Measurements from ENCODE around the gene PSME3IP1. TPM values are rescaled to one million over a fixed set of nuclear protein-coding genes. Genes with fewer than 3 reads are reported as not detected.

PSME3IP1 gene
- total RNA-seq, 1 donor from 2014 or later = 54.8 TPM

DNA sequence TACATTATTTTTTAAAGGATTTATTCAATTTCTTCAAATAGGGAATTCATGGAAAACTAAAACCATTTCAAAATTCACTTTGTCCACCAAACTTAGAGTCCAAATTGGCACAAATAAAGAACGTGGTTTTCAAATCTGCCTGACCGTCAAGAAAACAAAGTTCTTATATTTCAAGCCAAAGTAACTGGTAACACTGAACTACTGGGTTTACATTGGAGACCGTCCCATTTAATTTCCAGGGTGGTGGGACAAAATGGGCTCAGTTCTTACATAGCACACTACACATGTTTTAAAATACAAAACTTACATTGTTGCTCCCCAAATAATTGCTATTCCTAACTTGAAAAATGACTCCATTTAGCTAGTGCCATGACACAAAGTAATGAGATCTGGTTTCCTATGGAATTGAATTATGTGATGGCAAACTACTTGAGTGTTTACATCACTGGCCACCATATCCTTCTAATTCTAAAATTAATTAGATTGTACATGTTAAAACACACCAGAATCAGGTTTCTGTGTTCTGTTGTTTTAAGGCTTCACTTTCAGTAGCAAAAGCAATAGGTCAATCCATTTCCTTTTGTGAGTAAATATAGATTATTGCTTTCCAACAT, 6.5 kb downstream of the PSME3IP1 start:
- no peak for DNase-seq
- intact Hi-C loops (cut with DNase I) = no loop called here
- no peak for ATAC-seq (ENCODE audit: poor library complexity)

DNA sequence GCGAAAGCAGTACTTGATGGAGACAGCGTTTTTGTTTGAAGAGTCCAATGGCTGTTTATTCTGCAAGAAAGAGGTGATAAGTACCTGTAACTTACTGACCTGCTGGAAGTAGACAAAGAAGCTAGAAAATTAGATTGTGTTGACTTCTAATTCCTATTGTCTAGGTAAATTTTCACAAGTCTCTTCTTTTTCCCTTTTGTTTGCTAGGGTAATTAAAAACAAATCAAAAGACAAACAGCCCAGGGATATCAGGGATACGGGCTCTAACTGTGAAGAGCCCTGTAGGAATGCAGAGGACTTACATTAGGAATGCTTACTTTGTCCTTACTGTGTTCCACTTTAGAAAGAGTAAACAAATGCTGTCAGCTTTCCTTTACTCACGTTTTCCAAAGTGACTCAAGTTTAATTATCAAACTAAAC, 7.0 kb downstream of the PSME3IP1 start:
- ATAC-seq (ENCODE audit: poor library complexity) = no peak

DNA sequence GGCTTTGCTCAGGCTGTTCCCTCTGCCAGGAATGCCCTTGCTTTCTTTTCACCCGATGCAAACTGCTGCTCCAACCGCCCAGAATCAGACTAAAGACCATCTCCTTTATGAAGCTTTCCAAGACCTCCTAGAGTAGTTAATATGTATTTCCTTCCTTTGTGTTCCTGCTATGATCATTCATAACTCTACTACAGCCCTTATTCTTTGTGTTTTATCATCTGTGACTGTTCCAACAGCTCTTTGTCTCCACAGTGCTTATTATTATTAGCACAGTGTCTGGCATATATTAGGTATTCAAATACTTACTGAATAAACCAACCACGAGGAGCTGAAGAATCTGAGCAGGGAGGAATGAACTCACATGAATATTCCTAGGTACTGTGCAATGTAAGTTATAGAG, 7.6 kb downstream of the PSME3IP1 start:
- ATAC-seq (ENCODE audit: poor library complexity) (peak; percentile 38), DNase-seq (no peak)
- intact Hi-C loops (cut with DNase I) = no loop called here

More for the DNA sequence above, 7.0 kb downstream of the PSME3IP1 start:
- DNase-seq = no peak
- intact Hi-C loops (cut with DNase I) = no loop called here

DNA sequence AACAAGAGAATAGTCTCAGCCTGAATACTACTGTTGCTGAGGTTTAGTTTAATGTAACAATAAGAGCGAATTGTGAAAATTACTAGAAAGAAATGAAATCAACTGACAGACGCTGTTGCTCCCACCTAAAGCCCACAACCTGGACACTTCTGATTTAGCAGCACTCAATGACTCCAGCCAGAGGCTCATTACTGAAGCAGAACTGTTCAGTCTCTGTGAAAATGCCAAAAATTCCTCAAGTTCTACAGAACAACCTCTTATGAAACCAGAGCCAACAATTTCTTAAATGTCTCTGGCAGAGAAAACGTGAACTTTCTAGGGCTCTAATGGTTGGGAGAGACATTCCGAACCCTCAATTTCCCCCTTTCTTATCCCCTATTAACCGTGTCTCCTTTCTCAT, 9.9 kb downstream of the PSME3IP1 start:
- ATAC-seq (ENCODE audit: poor library complexity) (no peak), DNase-seq (no peak)
- intact Hi-C loops (cut with DNase I) = no loop called here

DNA sequence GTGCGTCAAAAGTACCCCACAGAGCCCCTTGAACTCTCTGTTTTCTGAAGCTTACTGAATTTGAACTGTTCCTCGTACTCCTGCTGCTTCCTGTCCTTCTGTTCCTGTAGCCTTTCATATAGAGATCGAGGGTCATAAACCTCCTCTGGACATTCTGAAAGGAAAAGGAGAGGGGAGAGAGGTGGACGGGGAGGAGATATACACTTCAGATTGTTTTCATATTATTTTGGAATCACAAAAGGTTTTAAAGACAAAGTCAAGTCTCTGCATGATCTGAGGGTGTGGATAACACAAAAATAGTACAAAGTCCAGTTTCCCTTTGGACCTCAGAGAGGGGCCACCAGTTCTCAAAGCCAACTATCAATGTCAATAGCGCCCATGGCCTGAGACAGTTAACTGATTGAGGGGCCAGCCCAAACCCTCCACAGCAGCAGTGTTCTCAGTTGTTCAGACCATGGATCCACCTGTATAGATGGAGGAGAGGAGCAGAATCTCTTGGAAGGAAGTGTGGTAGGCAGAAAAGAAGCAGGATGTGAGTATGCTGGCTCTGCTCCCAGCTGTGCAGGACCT, 13.0 kb downstream of the PSME3IP1 start:
- no peak for ATAC-seq (ENCODE audit: poor library complexity)
- intact Hi-C loops (cut with DNase I) = no loop called here
- DNase-seq = no peak

DNA sequence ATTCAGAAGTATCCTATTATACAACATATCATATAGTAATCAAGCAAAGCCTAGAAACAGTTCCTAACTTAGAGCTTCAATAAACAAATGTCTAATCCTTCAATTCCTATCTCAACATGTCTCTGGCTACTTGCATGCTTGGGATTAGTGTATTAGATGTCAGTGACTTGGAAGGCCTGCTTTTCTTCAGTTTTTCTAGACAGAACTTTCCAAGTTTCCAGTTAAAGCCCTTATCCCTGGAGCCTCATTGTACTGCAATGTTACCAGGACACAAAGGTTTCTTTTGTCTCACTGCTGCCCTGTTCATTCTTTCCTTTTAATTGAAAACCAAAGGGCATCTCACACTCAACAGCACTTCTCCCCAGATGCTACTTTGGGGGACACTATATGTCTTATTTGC, 16.5 kb downstream of the PSME3IP1 start:
- no peak for ATAC-seq (ENCODE audit: poor library complexity)
- intact Hi-C loops (cut with DNase I) = loop anchor here (2.0 kb wide), 1 partner anchor 85 kb away; no protein-coding TSS in a partner anchor
- DNase-seq = no peak

DNA sequence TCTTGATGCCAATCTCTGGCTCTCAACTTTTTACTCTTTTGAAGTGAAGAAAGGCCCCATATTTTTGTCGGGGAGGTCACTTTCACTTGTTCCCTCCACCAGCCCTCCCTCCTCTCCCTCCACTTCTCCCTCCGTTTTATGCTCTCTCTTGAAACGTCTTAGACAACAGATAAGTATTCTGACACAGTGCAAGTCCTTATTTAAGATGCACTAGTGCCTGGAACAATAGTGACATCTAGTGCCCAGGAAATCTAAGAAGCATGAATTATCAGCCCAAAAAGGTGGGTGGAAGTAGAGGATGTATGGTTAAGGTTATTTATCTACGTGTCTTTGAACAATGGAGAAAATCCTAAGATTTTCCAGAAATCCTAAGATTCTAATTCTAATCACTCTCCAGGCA, 17.9 kb downstream of the PSME3IP1 start:
- intact Hi-C loops (cut with DNase I) = loop anchor here (2.0 kb wide), 1 partner anchor 83 kb away; no protein-coding TSS in a partner anchor
- DNase-seq = no peak
- peak; percentile 82 for ATAC-seq (ENCODE audit: poor library complexity)

DNA sequence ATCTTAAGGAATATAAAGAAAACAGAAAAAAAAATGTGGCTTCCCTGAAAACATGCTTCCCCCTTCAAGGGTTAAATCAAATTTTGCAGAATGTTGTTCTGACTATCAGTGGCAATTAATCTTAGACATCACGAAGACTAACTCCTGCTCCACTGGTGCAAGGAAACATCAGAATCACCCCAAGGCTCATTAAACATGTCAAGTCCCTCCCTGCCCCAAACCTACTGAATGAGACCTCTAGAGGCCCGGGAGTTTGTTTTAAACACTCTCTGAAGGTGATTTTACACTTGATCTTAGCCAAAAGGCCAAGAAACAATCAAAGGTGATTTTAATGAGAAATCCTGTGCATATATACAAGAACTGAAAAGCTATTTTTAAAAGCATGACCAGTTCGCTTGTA, 18.3 kb downstream of the PSME3IP1 start:
- intact Hi-C loops (cut with DNase I) = no loop called here
- ATAC-seq (ENCODE audit: poor library complexity) = no peak
- DNase-seq = no peak

DNA sequence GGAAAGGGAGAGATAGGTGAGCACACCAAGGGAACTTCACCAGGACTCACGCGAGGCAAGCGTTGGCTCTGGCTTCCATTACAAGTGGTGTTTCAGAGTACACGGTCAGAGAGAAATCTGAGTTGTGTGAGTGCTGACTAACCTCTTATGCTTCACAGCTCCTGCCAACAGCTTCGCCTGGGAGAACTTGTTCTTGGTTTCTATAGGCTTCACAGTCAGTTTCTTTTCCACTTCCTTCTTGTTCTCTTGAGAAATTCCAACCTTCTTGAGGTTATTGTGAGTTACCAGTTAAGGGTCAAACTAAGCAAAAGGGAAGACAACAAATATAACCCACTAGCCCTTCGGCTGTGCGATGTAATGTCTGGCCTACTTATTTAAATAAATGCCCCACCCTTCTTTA, 18.9 kb downstream of the PSME3IP1 start:
- peak; percentile 51 for DNase-seq

DNA sequence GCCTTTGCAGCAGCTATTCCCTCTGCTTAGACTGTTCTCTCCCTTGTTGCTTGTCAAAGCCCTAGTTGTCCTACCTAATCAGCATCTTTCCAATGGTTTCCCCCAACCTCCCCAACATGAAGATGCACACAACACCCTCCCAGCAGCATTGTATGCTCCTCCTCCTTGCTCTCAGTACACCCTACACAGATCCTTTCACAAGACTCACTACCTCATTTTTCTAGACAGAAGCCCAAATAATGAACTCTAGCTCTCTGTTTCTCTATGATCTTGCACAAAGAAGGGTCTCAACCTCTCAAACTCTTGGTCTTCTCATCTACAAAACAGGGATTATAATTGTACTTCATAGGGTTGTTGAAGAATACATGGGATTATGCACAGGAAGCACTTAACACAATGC, 19.4 kb downstream of the PSME3IP1 start:
- intact Hi-C loops (cut with DNase I) = no loop called here
- ATAC-seq (ENCODE audit: poor library complexity) (no peak), DNase-seq (no peak)

More for the DNA sequence above, 18.9 kb downstream of the PSME3IP1 start:
- intact Hi-C loops (cut with DNase I) = no loop called here
- peak; percentile 93 for ATAC-seq (ENCODE audit: poor library complexity)

DNA sequence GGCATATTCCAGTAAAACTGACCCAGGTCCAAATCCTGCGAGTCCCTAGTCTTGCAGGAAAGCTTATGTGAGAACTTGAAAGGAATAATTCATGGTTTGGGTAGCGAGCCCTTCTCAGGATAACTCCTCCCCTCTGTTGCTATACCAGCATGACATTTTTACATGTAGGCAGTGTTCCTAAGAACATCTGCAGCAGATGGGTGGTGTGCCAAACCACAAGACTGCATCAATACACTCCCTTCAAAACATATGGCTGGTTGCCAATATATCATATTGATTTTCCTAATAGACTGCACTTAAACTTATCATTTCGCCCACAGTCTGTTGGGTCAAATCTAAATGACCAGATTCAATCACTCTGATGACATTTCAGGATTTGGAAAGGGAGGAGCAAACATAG, 19.9 kb downstream of the PSME3IP1 start:
- ATAC-seq (ENCODE audit: poor library complexity) (no peak), DNase-seq (no peak)
- intact Hi-C loops (cut with DNase I) = no loop called here

DNA sequence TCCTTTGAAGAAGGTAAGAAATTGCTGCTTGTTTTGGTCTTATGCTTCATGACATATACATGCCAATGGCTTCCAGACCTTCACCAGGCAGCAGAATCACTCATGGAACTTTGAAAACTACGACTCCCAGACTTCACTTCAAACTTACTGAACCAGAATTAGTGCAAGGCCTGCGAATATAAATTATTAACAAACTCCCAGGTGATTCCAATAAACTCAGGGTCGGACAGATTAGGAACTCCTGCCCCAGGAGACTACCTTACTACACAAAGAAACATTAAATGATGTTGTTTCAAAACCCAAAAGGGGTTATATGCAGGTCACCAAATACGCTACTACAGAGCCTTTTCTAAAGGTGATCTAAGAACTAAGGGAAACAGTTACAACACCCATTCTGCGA, 20.4 kb downstream of the PSME3IP1 start:
- no peak for DNase-seq
- ATAC-seq (ENCODE audit: poor library complexity) = no peak
- intact Hi-C loops (cut with DNase I) = no loop called here

DNA sequence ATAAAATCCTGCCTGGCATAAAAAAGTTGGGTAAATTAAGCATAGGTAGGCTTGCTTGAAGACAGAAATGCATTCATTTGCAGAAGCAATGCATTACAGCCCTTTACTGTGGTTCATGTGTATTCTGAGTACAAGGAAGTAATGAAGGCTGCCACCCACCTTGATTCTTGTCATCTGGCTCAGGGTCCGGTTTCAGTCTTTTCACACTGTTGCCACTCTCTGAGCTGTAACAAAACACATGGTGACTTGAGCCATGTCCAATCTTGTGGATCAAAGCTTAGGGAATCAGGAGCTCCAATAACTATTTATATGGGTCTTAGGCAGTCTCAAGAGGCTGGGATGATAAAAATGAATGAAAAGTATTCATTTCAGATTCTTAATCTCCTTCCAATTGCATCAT, 22.0 kb downstream of the PSME3IP1 start:
- ATAC-seq (ENCODE audit: poor library complexity) = no peak
- intact Hi-C loops (cut with DNase I) = no loop called here
- DNase-seq = no peak

DNA sequence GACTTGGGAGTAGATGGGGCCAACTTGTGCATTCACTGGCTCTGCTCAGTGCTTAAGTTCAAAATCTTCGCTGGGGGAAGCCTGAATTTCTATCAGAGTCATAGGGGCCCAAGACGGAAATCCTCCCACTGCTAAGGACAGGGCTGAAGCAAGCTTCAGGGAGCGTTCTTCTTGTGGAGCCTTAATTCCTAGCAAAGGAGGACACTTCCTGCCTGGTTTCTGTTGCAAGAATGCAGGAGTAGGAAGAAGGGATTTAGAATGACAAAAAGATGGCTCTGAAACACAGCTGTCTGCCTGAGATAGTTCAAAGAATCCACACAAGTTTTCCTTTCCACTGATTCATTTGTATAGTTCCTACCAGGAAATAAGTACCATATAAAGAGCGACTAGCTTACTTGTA, 26.4 kb downstream of the PSME3IP1 start:
- ATAC-seq (ENCODE audit: poor library complexity) (no peak), DNase-seq (no peak)
- intact Hi-C loops (cut with DNase I) = no loop called here

DNA sequence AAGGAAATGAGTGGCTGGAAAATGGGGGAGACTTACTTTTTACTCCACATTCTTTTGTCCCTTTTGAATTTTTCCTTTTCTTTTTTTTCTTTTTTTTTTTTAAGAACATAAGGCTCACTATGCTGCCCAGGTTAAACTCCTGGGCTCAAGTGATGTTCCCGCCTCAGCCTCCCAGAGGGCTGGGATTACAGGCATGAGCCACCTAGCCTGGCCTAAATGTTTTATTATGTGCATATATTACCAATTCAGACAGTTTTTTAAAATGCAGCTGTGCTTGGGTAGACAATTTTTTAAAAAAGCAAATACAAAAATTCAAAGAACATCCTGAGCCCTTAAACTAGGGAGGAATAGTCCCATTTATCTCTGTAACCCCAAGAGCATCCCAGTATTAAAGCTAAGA, 28.3 kb downstream of the PSME3IP1 start:
- DNase-seq = no peak
- no peak for ATAC-seq (ENCODE audit: poor library complexity)
- intact Hi-C loops (cut with DNase I) = no loop called here

DNA sequence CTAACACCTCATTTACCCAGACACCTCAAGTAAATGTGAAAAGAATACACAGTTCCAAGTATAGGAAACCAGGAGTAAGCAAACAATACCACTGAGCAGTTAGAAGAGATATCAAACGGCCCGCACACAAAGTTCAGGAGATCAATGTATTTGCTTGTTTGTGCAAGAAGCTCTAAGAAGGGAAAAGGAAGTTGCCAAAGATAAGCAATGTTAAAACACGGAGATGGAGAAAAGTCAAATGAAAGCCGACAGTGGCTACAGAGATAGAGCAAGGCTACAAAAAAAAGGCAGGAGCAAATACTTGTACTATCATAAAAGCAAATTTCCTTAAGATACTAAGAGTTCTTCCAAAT, 29.5 kb downstream of the PSME3IP1 start:
- ATAC-seq (ENCODE audit: poor library complexity) (no peak), DNase-seq (no peak)
- intact Hi-C loops (cut with DNase I) = no loop called here

DNA sequence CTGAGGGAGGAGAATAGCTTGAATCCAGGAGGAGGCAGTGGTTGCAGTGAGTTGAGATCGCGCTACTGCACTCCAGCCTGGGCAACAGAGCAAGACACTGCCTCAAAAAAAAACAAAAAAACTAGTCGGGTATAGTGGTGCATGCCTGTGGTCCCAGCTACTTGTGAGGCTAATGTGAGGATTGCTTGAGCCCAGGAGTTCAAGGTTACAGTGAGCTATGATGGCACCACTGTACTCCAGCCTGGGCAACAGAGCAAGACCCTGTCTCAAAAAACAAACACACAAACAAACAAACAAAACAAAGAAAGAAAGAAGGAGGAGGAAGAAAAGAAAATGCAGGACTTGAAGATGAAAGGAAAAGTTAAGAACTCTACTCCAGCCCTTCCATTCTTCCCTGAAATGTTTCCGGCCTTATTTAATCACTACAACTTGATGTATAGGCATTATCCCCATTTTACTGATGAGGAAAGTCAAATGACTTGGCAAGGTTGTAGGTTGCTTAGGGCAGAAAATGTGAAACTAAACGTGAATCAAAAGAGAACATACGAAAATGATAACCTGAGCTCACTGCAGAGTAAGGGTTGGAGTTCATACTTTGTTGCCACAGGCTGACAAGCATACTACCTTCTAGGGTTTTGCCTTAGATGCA, 30.0 kb downstream of the PSME3IP1 start:
- ATAC-seq (ENCODE audit: poor library complexity) (no peak), DNase-seq (no peak)
- intact Hi-C loops (cut with DNase I) = no loop called here

DNA sequence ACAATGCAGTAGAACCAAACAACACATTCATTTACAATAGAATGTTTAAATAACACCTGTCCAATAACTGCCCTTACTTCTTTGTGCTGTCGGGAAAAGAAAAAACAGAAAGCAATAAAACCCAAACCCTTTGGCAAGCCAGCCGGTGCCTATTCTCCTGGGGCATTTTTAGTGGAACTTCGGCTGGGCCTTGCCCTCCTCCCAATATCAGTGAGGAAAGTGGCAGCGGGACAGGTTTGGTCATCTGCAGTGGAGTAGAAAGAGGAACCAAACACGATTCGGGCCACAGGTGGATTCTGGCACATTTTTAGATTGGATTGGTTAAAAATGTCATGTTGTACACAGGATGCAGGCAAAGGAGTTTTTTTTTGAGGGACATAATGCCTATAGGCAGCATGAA, 32.0 kb downstream of the PSME3IP1 start:
- intact Hi-C loops (cut with DNase I) = no loop called here
- DNase-seq = no peak
- ATAC-seq (ENCODE audit: poor library complexity) = no peak

DNA sequence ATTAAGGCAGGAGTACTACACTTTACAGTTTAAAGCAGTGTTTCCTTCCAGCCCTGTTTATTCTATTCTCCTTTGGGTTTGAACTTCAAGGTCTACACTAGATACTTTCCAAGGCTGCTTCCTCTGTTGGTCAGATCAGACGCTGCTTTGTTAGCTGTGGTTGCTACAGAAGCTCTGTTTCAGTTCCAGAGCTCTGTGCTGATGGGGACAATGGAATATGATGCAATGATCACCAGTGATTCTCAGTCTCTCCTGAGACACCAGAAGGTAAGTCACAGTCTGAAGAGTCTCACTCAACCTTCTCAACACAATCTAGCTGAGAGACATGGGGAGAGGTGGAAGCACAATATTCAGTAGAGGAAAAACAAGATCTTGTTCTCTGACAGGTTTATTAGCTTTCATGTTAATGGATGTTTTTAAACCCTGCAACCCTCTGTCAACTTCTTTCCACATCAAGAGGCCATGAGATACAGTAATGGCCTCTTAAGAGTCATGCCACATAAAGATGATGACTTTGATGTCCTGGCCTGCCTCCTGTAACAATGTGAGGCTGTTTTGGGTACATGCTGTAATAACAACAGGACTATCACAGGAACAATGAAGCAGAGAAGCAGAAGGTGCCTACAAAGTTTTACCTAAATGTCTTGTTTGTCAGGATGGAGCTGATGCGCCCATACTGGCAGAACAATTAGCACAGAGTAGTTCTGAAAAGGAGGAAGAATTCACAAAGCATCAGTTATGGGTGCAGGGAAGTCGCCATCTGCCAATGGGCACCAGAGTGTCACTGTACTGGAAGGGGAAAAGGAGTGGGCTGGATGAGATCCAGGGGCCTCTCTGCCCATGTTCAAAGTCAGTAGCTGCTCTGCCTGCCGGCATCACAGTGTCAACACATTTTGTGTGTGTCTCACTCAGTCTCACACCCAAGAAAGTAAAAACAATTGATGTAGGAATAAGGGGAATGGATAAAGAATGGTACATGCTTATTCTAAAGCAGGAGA, 33.4 kb downstream of the PSME3IP1 start:
- ATAC-seq (ENCODE audit: poor library complexity) = no peak
- no peak for DNase-seq
- intact Hi-C loops (cut with DNase I) = no loop called here

Measured in Right ventricle myocardium superior (tissue), 1 donor.